IPS-20b (cell line): ENCODE results near the gene ATP13A3.

Source experiments
- H3K27ac ChIP-seq: one replicate; pipeline ENCODE4 v1.5.1; 2013; ENCODE audit warnings: low read length
- H3K27me3 ChIP-seq: 2 replicates; pipeline ENCODE4 v1.6.1; 2013; ENCODE audit warnings: mild to moderate bottlenecking, low read length, inconsistent platforms; ENCODE audit not compliant: insufficient read depth
- H3K36me3 ChIP-seq: 2 replicates; pipeline ENCODE4 v1.6.1; 2013; ENCODE audit warnings: low read depth, mild to moderate bottlenecking, inconsistent platforms, low read length, moderate library complexity; ENCODE audit not compliant: insufficient read depth
- H3K4me1 ChIP-seq: 2 replicates; pipeline ENCODE4 v1.6.1; 2013; ENCODE audit warnings: mild to moderate bottlenecking, control low read depth, inconsistent platforms, low read length, moderate library complexity; ENCODE audit not compliant: insufficient read depth
- H3K4me3 ChIP-seq: 2 replicates; pipeline ENCODE4 v1.5.1; 2013; ENCODE audit warnings: mild to moderate bottlenecking, low read length, inconsistent platforms
- H3K9ac ChIP-seq: 2 replicates; pipeline ENCODE4 v1.6.1; 2013; ENCODE audit warnings: low read depth, mild to moderate bottlenecking, inconsistent platforms, low read length, moderate library complexity
- H3K9me3 ChIP-seq: 2 replicates; pipeline ENCODE4 v1.6.1; 2013; ENCODE audit warnings: mild to moderate bottlenecking, low read depth, low read length, inconsistent platforms; ENCODE audit not compliant: insufficient read depth

The ATP13A3 gene

GRCh38 chr3:194449913-194450312, 36.9 kb downstream of the ATP13A3 start:
- no peaks in the 10 kb centered on the region for H3K27me3 ChIP-seq

GRCh38 chr3:194447657-194448056, 39.1 kb downstream of the ATP13A3 start:
- Histone ChIP-seq H3K9me3 (no peaks in the 10 kb centered on the region), H3K36me3 (peaks cover 94% of the 10 kb centered on the region), H3K27me3 (no peaks in the 10 kb centered on the region), H3K4me3 (no peak overlapping the region), H3K4me1 (no peaks in the 10 kb centered on the region), H3K9ac (no peak overlapping the region), H3K27ac (no peak overlapping the region)

More at GRCh38 chr3:194449913-194450312, 36.9 kb downstream of the ATP13A3 start:
- H3K27ac ChIP-seq, result no peak overlapping the region
- peaks cover 94% of the 10 kb centered on the region for H3K36me3 ChIP-seq
- no peak overlapping the region for H3K4me3 ChIP-seq
- no peaks in the 10 kb centered on the region for H3K4me1 ChIP-seq
- no peak overlapping the region for H3K9ac ChIP-seq
- no peaks in the 10 kb centered on the region for H3K9me3 ChIP-seq

GRCh38 chr3:194447161-194447560, 39.6 kb downstream of the ATP13A3 start:
- peaks cover 96% of the 10 kb centered on the region for H3K36me3 ChIP-seq

GRCh38 chr3:194446754-194447153, 40.0 kb downstream of the ATP13A3 start:
- Histone ChIP-seq H3K4me3 (no peak overlapping the region), H3K4me1 (no peaks in the 10 kb centered on the region), H3K36me3 (peaks cover 96% of the 10 kb centered on the region), H3K9me3 (no peaks in the 10 kb centered on the region), H3K27ac (no peak overlapping the region), H3K27me3 (no peaks in the 10 kb centered on the region), H3K9ac (no peak overlapping the region)

More at GRCh38 chr3:194447161-194447560, 39.6 kb downstream of the ATP13A3 start:
- H3K4me1 ChIP-seq, result no peaks in the 10 kb centered on the region
- H3K27me3 ChIP-seq, result no peaks in the 10 kb centered on the region
- H3K4me3 ChIP-seq, result no peak overlapping the region
- no peaks in the 10 kb centered on the region for H3K9me3 ChIP-seq
- no peak overlapping the region for H3K9ac ChIP-seq
- no peak overlapping the region for H3K27ac ChIP-seq

- no peaks in the 10 kb centered on the region for H3K9me3 ChIP-seq
- H3K36me3 ChIP-seq, result peaks cover 96% of the 10 kb centered on the region
- no peak overlapping the region for H3K9ac ChIP-seq
- no peaks in the 10 kb centered on the region for H3K4me1 ChIP-seq
- no peak overlapping the region for H3K27ac ChIP-seq
- no peak overlapping the region for H3K4me3 ChIP-seq
- H3K27me3 ChIP-seq, result no peaks in the 10 kb centered on the region
Measured at GRCh38 chr3:194446172-194446571, 40.6 kb downstream of the ATP13A3 start.

GRCh38 chr3:194443901-194444300, 42.9 kb downstream of the ATP13A3 start:
- H3K36me3 ChIP-seq, result peaks cover 96% of the 10 kb centered on the region
- H3K4me3 ChIP-seq, result no peak overlapping the region
- no peaks in the 10 kb centered on the region for H3K4me1 ChIP-seq
- H3K9ac ChIP-seq, result no peak overlapping the region
- no peaks in the 10 kb centered on the region for H3K27me3 ChIP-seq
- no peak overlapping the region for H3K27ac ChIP-seq
- H3K9me3 ChIP-seq, result no peaks in the 10 kb centered on the region

GRCh38 chr3:194440756-194441155, 46.0 kb downstream of the ATP13A3 start:
- Histone ChIP-seq H3K4me3 (no peak overlapping the region), H3K36me3 (peaks cover 95% of the 10 kb centered on the region)

GRCh38 chr3:194439881-194440550, 46.8 kb downstream of the ATP13A3 start:
- Histone ChIP-seq H3K9me3 (no peaks in the 10 kb centered on the region), H3K27me3 (no peaks in the 10 kb centered on the region), H3K4me3 (no peak overlapping the region), H3K27ac (no peak overlapping the region), H3K9ac (no peak overlapping the region), H3K4me1 (no peaks in the 10 kb centered on the region), H3K36me3 (peaks cover 94% of the 10 kb centered on the region)

More at GRCh38 chr3:194440756-194441155, 46.0 kb downstream of the ATP13A3 start:
- no peaks in the 10 kb centered on the region for H3K4me1 ChIP-seq
- H3K9me3 ChIP-seq, result no peaks in the 10 kb centered on the region
- H3K9ac ChIP-seq, result no peak overlapping the region
- H3K27ac ChIP-seq, result no peak overlapping the region
- no peaks in the 10 kb centered on the region for H3K27me3 ChIP-seq

GRCh38 chr3:194434503-194434902, 52.3 kb downstream of the ATP13A3 start:
- Histone ChIP-seq H3K4me1 (no peaks in the 10 kb centered on the region), H3K36me3 (peaks cover 96% of the 10 kb centered on the region), H3K27me3 (no peaks in the 10 kb centered on the region), H3K9ac (no peak overlapping the region), H3K4me3 (no peak overlapping the region), H3K9me3 (no peaks in the 10 kb centered on the region), H3K27ac (no peak overlapping the region)

GRCh38 chr3:194431554-194431953, 55.2 kb downstream of the ATP13A3 start:
- no peak overlapping the region for H3K9ac ChIP-seq
- no peaks in the 10 kb centered on the region for H3K27me3 ChIP-seq
- no peak overlapping the region for H3K4me3 ChIP-seq
- no peak overlapping the region for H3K27ac ChIP-seq
- H3K4me1 ChIP-seq, result no peaks in the 10 kb centered on the region
- H3K9me3 ChIP-seq, result no peaks in the 10 kb centered on the region
- peaks cover 90% of the 10 kb centered on the region for H3K36me3 ChIP-seq

GRCh38 chr3:194425399-194425798, 61.4 kb downstream of the ATP13A3 start:
- H3K27me3 ChIP-seq, result no peaks in the 10 kb centered on the region
- peaks cover 85% of the 10 kb centered on the region for H3K36me3 ChIP-seq
- H3K9ac ChIP-seq, result no peak overlapping the region
- no peaks in the 10 kb centered on the region for H3K9me3 ChIP-seq
- H3K4me1 ChIP-seq, result no peaks in the 10 kb centered on the region
- H3K27ac ChIP-seq, result no peak overlapping the region
- H3K4me3 ChIP-seq, result no peak overlapping the region

GRCh38 chr3:194424953-194425352, 61.8 kb downstream of the ATP13A3 start:
- Histone ChIP-seq H3K36me3 (peaks cover 85% of the 10 kb centered on the region), H3K27me3 (no peaks in the 10 kb centered on the region), H3K9ac (no peak overlapping the region), H3K27ac (no peak overlapping the region), H3K9me3 (no peaks in the 10 kb centered on the region), H3K4me3 (no peak overlapping the region), H3K4me1 (no peaks in the 10 kb centered on the region)
